ENCODE measurements around the gene RECK. TPM values are rescaled to one million over a fixed set of nuclear protein-coding genes. Genes with fewer than 3 reads are reported as not detected.

Gene RECK
- total RNA-seq, 4 donors from 2014 or later, result 7.1 to 20.0 (median 18.6) TPM

GRCh38 chr9:36053971-36054370 is 17.3 kb downstream of the RECK start:
- no peak overlapping the region for H3K27ac ChIP-seq
- TF ChIP-seq, protein P1, sequence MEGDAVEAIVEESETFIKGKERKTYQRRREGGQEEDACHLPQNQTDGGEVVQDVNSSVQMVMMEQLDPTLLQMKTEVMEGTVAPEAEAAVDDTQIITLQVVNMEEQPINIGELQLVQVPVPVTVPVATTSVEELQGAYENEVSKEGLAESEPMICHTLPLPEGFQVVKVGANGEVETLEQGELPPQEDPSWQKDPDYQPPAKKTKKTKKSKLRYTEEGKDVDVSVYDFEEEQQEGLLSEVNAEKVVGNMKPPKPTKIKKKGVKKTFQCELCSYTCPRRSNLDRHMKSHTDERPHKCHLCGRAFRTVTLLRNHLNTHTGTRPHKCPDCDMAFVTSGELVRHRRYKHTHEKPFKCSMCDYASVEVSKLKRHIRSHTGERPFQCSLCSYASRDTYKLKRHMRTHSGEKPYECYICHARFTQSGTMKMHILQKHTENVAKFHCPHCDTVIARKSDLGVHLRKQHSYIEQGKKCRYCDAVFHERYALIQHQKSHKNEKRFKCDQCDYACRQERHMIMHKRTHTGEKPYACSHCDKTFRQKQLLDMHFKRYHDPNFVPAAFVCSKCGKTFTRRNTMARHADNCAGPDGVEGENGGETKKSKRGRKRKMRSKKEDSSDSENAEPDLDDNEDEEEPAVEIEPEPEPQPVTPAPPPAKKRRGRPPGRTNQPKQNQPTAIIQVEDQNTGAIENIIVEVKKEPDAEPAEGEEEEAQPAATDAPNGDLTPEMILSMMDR (IDR thresholded peaks at IDR 0.05), result no peak
- TF ChIP-seq POLR2A (IDR thresholded peaks at IDR 0.05), result no peak
- H3K27me3 ChIP-seq, result no peaks in the 10 kb centered on the region
- no peak overlapping the region for H3K4me3 ChIP-seq (replicated peaks in 1 of 3)
- intact Hi-C loops (cut with DNase I), result no loop called here
- DNase-seq, result no peak
- WGBS, 2 donors, result 47 to 52% methylated on average over 3 of the region's 3 CpGs
- no peaks in the 10 kb centered on the region for H3K36me3 ChIP-seq
- H3K4me1 ChIP-seq, result peaks cover 4 to 10% of the 10 kb centered on the region in 2 donors
- H3K9me3 ChIP-seq, result no peaks in the 10 kb centered on the region

- Histone ChIP-seq H3K4me1 (peaks cover 4 to 10% of the 10 kb centered on the region in 2 donors), H3K27ac (no peak overlapping the region), H3K27me3 (no peaks in the 10 kb centered on the region), H3K36me3 (no peaks in the 10 kb centered on the region), H3K4me3 (replicated peaks in 1 of 3) (no peak overlapping the region), H3K9me3 (no peaks in the 10 kb centered on the region)
- WGBS, 2 donors, result 71 to 78% methylated on average over 3 of the region's 3 CpGs
- DNase-seq, result no peak
- intact Hi-C loops (cut with DNase I), result no loop called here
- TF ChIP-seq, protein P1 (IDR thresholded peaks at IDR 0.05), result no peak
- no peak for TF ChIP-seq POLR2A (IDR thresholded peaks at IDR 0.05)
Measured at GRCh38 chr9:36056896-36057295, 20.2 kb downstream of the RECK start.

GRCh38 chr9:36063804-36064447 is 27.2 kb downstream of the RECK start:
- intact Hi-C loops (cut with DNase I), result no loop called here

DNA sequence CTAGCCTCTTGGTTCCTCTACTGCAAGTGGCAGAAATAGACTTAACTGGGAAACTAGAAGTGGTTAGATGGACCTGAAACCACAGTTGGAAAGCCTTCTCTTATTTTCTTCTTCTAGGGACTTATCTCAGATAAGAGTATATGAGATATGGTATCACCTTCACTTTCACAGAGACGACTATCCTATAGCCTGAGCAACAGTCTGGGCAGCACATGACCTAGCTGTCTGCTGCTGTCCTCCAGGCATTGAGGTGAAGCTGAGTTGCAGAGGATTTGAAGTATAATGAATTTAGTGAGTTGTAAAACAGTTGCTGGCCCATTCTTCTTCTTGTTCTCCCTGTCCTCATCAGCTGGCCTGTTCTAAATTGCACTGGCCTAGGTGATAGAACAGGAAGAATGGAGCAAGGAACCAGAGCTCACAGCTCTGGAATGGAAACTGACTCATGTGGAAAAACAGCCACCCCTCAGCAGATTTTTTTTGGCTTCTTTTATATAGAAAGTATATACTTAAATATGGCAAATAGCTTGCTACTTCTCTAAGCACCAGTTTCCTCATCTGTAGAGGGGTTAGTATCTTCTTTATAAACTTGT is 27.8 kb downstream of the RECK start:
- no peak overlapping the region for H3K27ac ChIP-seq
- no peak for DNase-seq
- WGBS, 2 donors, result 75 to 83% methylated on average over 1 of the region's 1 CpG

More at GRCh38 chr9:36063804-36064447, 27.2 kb downstream of the RECK start:
- no peaks in the 10 kb centered on the region for H3K27me3 ChIP-seq
- no peak overlapping the region for H3K4me3 ChIP-seq (replicated peaks in 1 of 3)
- H3K36me3 ChIP-seq, result peaks cover 0 to 7% of the 10 kb centered on the region in 2 donors
- H3K9me3 ChIP-seq, result no peaks in the 10 kb centered on the region
- no peak for TF ChIP-seq POLR2A (IDR thresholded peaks at IDR 0.05)
- TF ChIP-seq, protein P1 (IDR thresholded peaks at IDR 0.05), result no peak
- 96% methylated on average over 2 of the region's 2 CpGs for WGBS, 2 donors
- H3K4me1 ChIP-seq, result no peaks in the 10 kb centered on the region
- H3K27ac ChIP-seq, result no peak overlapping the region
- DNase-seq, result no peak

More for the DNA sequence above, 27.8 kb downstream of the RECK start:
- H3K27me3 ChIP-seq, result no peaks in the 10 kb centered on the region
- no peak overlapping the region for H3K4me3 ChIP-seq (replicated peaks in 1 of 3)
- TF ChIP-seq, protein P1 (IDR thresholded peaks at IDR 0.05), result no peak
- no peak for TF ChIP-seq POLR2A (IDR thresholded peaks at IDR 0.05)
- no peaks in the 10 kb centered on the region for H3K4me1 ChIP-seq
- H3K36me3 ChIP-seq, result peaks cover 0 to 7% of the 10 kb centered on the region in 2 donors
- no peaks in the 10 kb centered on the region for H3K9me3 ChIP-seq
- intact Hi-C loops (cut with DNase I), result no loop called here
